Smooth muscle cell (in vitro differentiated cells): Measurements from ENCODE around the gene P2RX5. TPM values are rescaled to one million over a fixed set of nuclear protein-coding genes. Genes with fewer than 3 reads are reported as not detected.

Source experiments
- DNase-seq: peaks from one replicate; lab custom pipeline; 2025; ENCODE audit not compliant: unreplicated experiment; lab: John Stamatoyannopoulos, UW
- H2AFZ ChIP-seq: fragments of 200-600 bp; sonication (generic); 2 replicates; pipeline ENCODE4 v1.6.0; 2016; ENCODE audit warnings: antibody characterized with exemption, low read depth, mild to moderate bottlenecking
- H3F3A ChIP-seq: fragments of 200-600 bp; sonication (generic); 2 replicates; pipeline ENCODE4 v1.6.0; 2017; ENCODE audit warnings: antibody characterized with exemption, low read depth
- H3K27ac ChIP-seq: fragments of 200-600 bp; sonication (generic); 2 replicates; pipeline ENCODE4 v1.5.1; 2016; ENCODE audit warnings: low read depth, mild to moderate bottlenecking
- H3K27me3 ChIP-seq: fragments of 200-600 bp; sonication (generic); 2 replicates; pipeline ENCODE4 v1.6.1; 2016; ENCODE audit warnings: low read depth, mild to moderate bottlenecking
- H3K36me3 ChIP-seq: fragments of 200-600 bp; sonication (generic); 2 replicates; pipeline ENCODE4 v1.5.1; 2016; ENCODE audit warnings: low read depth
- H3K4me1 ChIP-seq: fragments of 200-600 bp; sonication (generic); 2 replicates; pipeline ENCODE4 v1.5.1; 2016; ENCODE audit warnings: low read depth
- H3K4me2 ChIP-seq: fragments of 200-600 bp; sonication (generic); 2 replicates; pipeline ENCODE4 v1.6.0; 2016; ENCODE audit warnings: mild to moderate bottlenecking
- H3K4me3 ChIP-seq: fragments of 200-600 bp; sonication (generic); 2 replicates; pipeline ENCODE4 v1.5.1; 2016; ENCODE audit warnings: mild to moderate bottlenecking
- H3K79me2 ChIP-seq: fragments of 200-600 bp; sonication (generic); 2 replicates; pipeline ENCODE4 v1.6.0; 2016; ENCODE audit warnings: low read depth, mild to moderate bottlenecking
- H3K9ac ChIP-seq: fragments of 200-600 bp; sonication (generic); 2 replicates; pipeline ENCODE4 v1.6.0; 2016; ENCODE audit warnings: low read depth
- H3K9me3 ChIP-seq: fragments of 200-600 bp; sonication (generic); replicated peaks from 2 replicates; pipeline ENCODE4 v1.5.1; 2016; ENCODE audit warnings: low read depth
- H4K20me1 ChIP-seq: fragments of 200-600 bp; sonication (generic); 2 replicates; pipeline ENCODE4 v1.6.0; 2016; ENCODE audit warnings: low read depth
- CTCF ChIP-seq: fragments of 200-600 bp; sonication (generic); IDR thresholded peaks from 2 replicates; pipeline ENCODE4 v1.5.1; 2017; ENCODE audit warnings: borderline replicate concordance, mild to moderate bottlenecking, antibody characterized with exemption; ENCODE audit not compliant: insufficient read depth, poor library complexity, severe bottlenecking
- WGBS: methylation state at CpG from one replicate; pipeline ENCODE4 v1.1.7; 2016; ENCODE audit warnings: low lambda C conversion rate; 5-methylcytosine and 5-hydroxymethylcytosine counted together
- polyA plus RNA-seq: library from polyadenylated mRNA; unstranded; fragments of >200 nt; fragmentation: Nextera tagmentation; extraction: Ambion mirVana; gene quantifications from 2 replicates; pipeline ENCODE4 v1.2.1, GENCODE V29; 2016
- total RNA-seq: library from RNA; depleted of rRNA; stranded (reverse); fragments of >200 nt; gene quantifications from 2 replicates; pipeline ENCODE4 v1.2.3, GENCODE V29; 2014

P2RX5 gene
- total and polyA plus RNA-seq, 2 experiments from 2014 or later: not detected

DNA sequence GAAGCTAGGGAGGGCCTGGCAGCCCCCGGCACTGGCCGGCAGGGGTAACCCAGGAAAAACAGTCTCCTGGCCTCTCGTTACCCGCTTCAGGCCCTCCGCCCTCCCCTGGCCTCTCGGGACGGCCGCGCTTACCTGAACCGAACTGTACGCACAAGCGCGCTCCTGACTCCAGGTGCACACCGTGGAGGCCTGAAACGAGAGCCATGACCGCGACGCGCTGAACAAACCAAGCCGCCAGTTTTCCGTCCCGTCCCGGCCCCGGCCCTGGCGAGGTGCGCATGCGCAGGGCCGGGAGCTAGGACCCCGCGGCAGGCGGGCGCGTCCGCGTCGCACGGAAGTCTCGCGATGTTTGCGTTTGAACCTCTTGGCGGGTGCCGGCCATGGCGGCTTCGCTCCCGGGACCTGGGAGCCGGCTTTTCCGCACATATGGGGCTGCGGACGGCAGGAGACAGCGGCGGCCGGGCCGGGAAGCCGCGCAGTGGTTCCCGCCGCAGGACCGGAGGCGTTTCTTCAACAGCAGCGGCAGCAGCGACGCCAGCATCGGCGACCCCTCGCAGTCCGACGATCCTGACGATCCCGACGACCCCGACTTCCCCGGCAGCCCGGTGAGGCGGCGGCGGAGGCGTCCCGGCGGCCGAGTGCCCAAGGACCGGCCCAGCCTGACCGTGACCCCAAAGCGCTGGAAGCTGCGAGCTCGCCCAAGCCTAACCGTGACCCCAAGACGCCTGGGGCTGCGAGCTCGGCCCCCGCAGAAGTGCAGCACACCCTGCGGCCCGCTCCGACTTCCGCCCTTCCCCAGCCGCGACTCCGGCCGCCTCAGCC lies 27.8 kb upstream of the P2RX5 start, which contains the start of gene HASPIN:
Gene HASPIN, plus strand, starts transcription at position 348 of the 822 bp plus-strand sequence. Its CDS starts 33 bp downstream, at position 381.
- under 1% methylated on average over 91 of the region's 98 CpGs for WGBS
- no peaks in the 10 kb centered on the region for H3K36me3 ChIP-seq
- H3K79me2 ChIP-seq: peaks cover 26% of the 10 kb centered on the region
- peak within 1 kb of the TSS; percentile 88 for H3K9ac ChIP-seq
- H3K27ac ChIP-seq: peak within 1 kb of the TSS; percentile 74
- H3K9me3 ChIP-seq: no peaks in the 10 kb centered on the region
- TF ChIP-seq CTCF: no peak
- H4K20me1 ChIP-seq: peaks cover 11% of the 10 kb centered on the region
- H3K4me3 ChIP-seq: peak within 1 kb of the TSS; percentile 80
- DNase-seq: peak; percentile 72
- no peaks in the 10 kb centered on the region for H3K27me3 ChIP-seq
- peak within 1 kb of the TSS; percentile 92 for H3K4me2 ChIP-seq
- peaks cover 23% of the 10 kb centered on the region for H3K4me1 ChIP-seq
- H2AFZ ChIP-seq: peak within 1 kb of the TSS; percentile 80
- H3F3A ChIP-seq: peaks cover 4% of the 10 kb centered on the region

GRCh38 chr17:3723188-3723555 lies 27.2 kb upstream of the P2RX5 start:
- TF ChIP-seq CTCF: no peak
- DNase-seq: no peak
- Histone ChIP-seq H3F3A (peaks cover 4% of the 10 kb centered on the region), H3K4me2 (peak overlapping the region; percentile 92), H3K36me3 (no peaks in the 10 kb centered on the region), H3K27me3 (no peaks in the 10 kb centered on the region), H3K27ac (peak overlapping the region; percentile 74), H3K9ac (peak overlapping the region; percentile 88), H4K20me1 (peaks cover 11% of the 10 kb centered on the region), H3K4me3 (peak overlapping the region; percentile 80), H3K4me1 (peaks cover 23% of the 10 kb centered on the region), H3K9me3 (no peaks in the 10 kb centered on the region), H2AFZ (peak overlapping the region; percentile 80), H3K79me2 (peaks cover 26% of the 10 kb centered on the region)
- WGBS: 7% methylated on average over 13 of the region's 13 CpGs

GRCh38 chr17:3722716-3723115 lies 26.8 kb upstream of the P2RX5 start:
- no peak for DNase-seq
- WGBS: 55% methylated on average over 6 of the region's 6 CpGs
- H3K79me2 ChIP-seq: peaks cover 26% of the 10 kb centered on the region

More at GRCh38 chr17:3722716-3723115, 26.8 kb upstream of the P2RX5 start:
- Histone ChIP-seq H4K20me1 (peaks cover 11% of the 10 kb centered on the region), H3K9ac (peak overlapping the region; percentile 88), H3K36me3 (no peaks in the 10 kb centered on the region), H3K27me3 (no peaks in the 10 kb centered on the region), H3F3A (peaks cover 4% of the 10 kb centered on the region), H3K4me1 (peaks cover 23% of the 10 kb centered on the region), H3K9me3 (no peaks in the 10 kb centered on the region), H3K27ac (peak overlapping the region; percentile 74), H3K4me2 (peak overlapping the region; percentile 92), H3K4me3 (peak overlapping the region; percentile 80), H2AFZ (peak overlapping the region; percentile 80)
- TF ChIP-seq CTCF: no peak
